Measurements from ENCODE around the gene NPAS4.
"Not testable (repeated sequence)": the region's sequence is repeated elsewhere in the genome, so short reads cannot be mapped to it uniquely, and the experiment has no call there.

DNA sequence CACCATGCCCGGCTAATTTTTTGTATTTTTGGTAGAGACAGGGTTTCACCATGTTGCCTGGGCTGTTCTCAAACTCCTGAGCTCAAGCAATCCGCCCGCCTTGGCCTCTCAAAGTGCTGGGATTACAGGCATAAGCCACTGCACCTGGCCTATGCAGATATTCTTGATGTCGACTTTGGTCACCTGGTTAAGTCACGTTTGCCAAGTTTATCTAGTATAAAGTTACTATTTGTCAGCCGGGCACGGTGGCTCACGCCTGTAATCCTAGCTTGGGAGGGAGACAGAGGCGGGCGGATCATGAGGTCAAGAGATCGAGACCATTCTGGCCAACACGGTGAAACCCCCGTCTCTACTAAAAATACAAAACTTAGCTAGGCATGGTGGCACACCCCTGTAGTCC, 36.5 kb upstream of the NPAS4 start:
- TF ChIP-seq, protein P1, sequence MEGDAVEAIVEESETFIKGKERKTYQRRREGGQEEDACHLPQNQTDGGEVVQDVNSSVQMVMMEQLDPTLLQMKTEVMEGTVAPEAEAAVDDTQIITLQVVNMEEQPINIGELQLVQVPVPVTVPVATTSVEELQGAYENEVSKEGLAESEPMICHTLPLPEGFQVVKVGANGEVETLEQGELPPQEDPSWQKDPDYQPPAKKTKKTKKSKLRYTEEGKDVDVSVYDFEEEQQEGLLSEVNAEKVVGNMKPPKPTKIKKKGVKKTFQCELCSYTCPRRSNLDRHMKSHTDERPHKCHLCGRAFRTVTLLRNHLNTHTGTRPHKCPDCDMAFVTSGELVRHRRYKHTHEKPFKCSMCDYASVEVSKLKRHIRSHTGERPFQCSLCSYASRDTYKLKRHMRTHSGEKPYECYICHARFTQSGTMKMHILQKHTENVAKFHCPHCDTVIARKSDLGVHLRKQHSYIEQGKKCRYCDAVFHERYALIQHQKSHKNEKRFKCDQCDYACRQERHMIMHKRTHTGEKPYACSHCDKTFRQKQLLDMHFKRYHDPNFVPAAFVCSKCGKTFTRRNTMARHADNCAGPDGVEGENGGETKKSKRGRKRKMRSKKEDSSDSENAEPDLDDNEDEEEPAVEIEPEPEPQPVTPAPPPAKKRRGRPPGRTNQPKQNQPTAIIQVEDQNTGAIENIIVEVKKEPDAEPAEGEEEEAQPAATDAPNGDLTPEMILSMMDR (IDR thresholded peaks at IDR 0.05; ENCODE audit: borderline replicate concordance, extremely low read depth, low read length, poor library complexity, severe bottlenecking) = not testable (repeated sequence)
- TF ChIP-seq EZH2 (IDR thresholded peaks at IDR 0.05; ENCODE audit: borderline replicate concordance, low read depth, low read length, severe bottlenecking) = not testable (repeated sequence)
